Measurements from ENCODE around the gene FRAS1. TPM values are rescaled to one million over a fixed set of nuclear protein-coding genes. Genes with fewer than 3 reads are reported as not detected.

The FRAS1 gene
- total and polyA plus RNA-seq, 9 of the 15 experiments (the other 6 are each of a cell fraction or from before 2014, with no cell fraction given), result under 0.01 to 0.11 (median 0.04) TPM; not detected in 2

GRCh38 chr4:78075986-78076385 lies 18.9 kb downstream of the FRAS1 start:
- no peaks in the 10 kb centered on the region for H3K36me3 ChIP-seq (ENCODE audit: control insufficient read depth, insufficient read depth, low read length)
- H3K9me3 ChIP-seq (replicated peaks; ENCODE audit: control insufficient read depth, insufficient read depth, low read depth, low read length), result no peaks in the 10 kb centered on the region
- H2AFZ ChIP-seq (ENCODE audit: low read depth, low read length), result no peak overlapping the region
- no peaks in the 10 kb centered on the region for H3K79me2 ChIP-seq (ENCODE audit: control insufficient read depth, insufficient read depth, low read length)
- no peak overlapping the region for H3K9ac ChIP-seq (ENCODE audit: insufficient read depth in 1 of 2, low read depth in 2 of 2, low read length in 2 of 2)
- ATAC-seq (no peak), DNase-seq (ENCODE audit: extremely low read depth in 1 of 4, low spot score in 3 of 4) (no peak), FAIRE-seq (no peak)
- intact Hi-C loops (cut with micrococcal nuclease), result no loop called here
- H3K4me1 ChIP-seq (replicated peaks in 1 of 2; ENCODE audit: control insufficient read depth in 2 of 2, insufficient read depth in 2 of 2, low read length in 2 of 2), result no peaks in the 10 kb centered on the region
- H4K20me1 ChIP-seq (replicated peaks; ENCODE audit: control insufficient read depth, insufficient read depth, low read length), result no peaks in the 10 kb centered on the region
- POLR2A ChIA-PET, result no interaction called here
- no peak overlapping the region for H3K4me3 ChIP-seq
- peaks cover 0 to 4% of the 10 kb centered on the region in 2 experiments; a peak in 2 of 5 replicates for H3K27me3 ChIP-seq (ENCODE audit: control insufficient read depth in 2 of 2, insufficient read depth in 2 of 2, low read length in 2 of 2)
- in situ Hi-C loops (cut with MboI), result no loop called here
- H3K9me1 ChIP-seq (ENCODE audit: control insufficient read depth, insufficient read depth, low read length), result no peaks in the 10 kb centered on the region
- TF ChIP-seq TEAD4 (IDR thresholded peaks at IDR 0.05; ENCODE audit: low read length) (no peak), TEAD4 (CRISPR knock-in tag; IDR thresholded peaks at IDR 0.05; ENCODE audit: borderline replicate concordance) (no peak), IRF2 (CRISPR knock-in tag; IDR thresholded peaks at IDR 0.05) (no peak), MIER1 (IDR thresholded peaks at IDR 0.05; ENCODE audit: low read depth) (no peak), RFX1 (IDR thresholded peaks at IDR 0.05) (no peak), TEAD2 (tag; IDR thresholded peaks at IDR 0.05) (no peak), ETV1 (tag; conservative IDR thresholded peaks at IDR 0.05; ENCODE audit: low read depth) (no peak), JUNB (CRISPR knock-in tag; conservative IDR thresholded peaks at IDR 0.05) (no peak), ZNF217 (CRISPR knock-in tag; IDR thresholded peaks at IDR 0.05) (no peak), CREB5 (CRISPR knock-in tag; IDR thresholded peaks at IDR 0.05) (no peak), RCOR1 (IDR thresholded peaks at IDR 0.05; ENCODE audit: borderline replicate concordance in 1 of 2, low read depth in 2 of 2, low read length in 2 of 2) (no peak)
- TF ChIP-seq, protein P1, sequence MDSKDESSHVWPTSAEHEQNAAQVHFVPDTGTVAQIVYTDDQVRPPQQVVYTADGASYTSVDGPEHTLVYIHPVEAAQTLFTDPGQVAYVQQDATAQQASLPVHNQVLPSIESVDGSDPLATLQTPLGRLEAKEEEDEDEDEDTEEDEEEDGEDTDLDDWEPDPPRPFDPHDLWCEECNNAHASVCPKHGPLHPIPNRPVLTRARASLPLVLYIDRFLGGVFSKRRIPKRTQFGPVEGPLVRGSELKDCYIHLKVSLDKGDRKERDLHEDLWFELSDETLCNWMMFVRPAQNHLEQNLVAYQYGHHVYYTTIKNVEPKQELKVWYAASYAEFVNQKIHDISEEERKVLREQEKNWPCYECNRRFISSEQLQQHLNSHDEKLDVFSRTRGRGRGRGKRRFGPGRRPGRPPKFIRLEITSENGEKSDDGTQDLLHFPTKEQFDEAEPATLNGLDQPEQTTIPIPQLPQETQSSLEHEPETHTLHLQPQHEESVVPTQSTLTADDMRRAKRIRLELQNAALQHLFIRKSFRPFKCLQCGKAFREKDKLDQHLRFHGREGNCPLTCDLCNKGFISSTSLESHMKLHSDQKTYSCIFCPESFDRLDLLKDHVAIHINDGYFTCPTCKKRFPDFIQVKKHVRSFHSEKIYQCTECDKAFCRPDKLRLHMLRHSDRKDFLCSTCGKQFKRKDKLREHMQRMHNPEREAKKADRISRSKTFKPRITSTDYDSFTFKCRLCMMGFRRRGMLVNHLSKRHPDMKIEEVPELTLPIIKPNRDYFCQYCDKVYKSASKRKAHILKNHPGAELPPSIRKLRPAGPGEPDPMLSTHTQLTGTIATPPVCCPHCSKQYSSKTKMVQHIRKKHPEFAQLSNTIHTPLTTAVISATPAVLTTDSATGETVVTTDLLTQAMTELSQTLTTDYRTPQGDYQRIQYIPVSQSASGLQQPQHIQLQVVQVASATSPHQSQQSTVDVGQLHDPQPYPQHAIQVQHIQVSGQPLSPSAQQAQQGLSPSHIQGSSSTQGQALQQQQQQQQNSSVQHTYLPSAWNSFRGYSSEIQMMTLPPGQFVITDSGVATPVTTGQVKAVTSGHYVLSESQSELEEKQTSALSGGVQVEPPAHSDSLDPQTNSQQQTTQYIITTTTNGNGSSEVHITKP (IDR thresholded peaks at IDR 0.05; ENCODE audit: partially characterized antibody), result no peak
- TF ChIP-seq, protein P2, sequence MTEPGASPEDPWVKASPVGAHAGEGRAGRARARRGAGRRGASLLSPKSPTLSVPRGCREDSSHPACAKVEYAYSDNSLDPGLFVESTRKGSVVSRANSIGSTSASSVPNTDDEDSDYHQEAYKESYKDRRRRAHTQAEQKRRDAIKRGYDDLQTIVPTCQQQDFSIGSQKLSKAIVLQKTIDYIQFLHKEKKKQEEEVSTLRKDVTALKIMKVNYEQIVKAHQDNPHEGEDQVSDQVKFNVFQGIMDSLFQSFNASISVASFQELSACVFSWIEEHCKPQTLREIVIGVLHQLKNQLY (CRISPR knock-in tag; conservative IDR thresholded peaks at IDR 0.05), result no peak
- WGBS (ENCODE audit: insufficient coverage, low coverage, missing lambda C conversion rate), result 0% methylated on average over 1 of the region's 1 CpG
- no peak overlapping the region for H3K27ac ChIP-seq (ENCODE audit: extremely low read depth, low read depth, low read length)
- no peak overlapping the region for H3K4me2 ChIP-seq (ENCODE audit: insufficient read depth, low read length)
- BruUV-seq (replicated peaks), result no TSS peak
- CTCF ChIA-PET (ENCODE audit: low intra/inter-chr PET ratio), result no interaction called here
